Measurements from ENCODE around the gene FLCN.

DNA sequence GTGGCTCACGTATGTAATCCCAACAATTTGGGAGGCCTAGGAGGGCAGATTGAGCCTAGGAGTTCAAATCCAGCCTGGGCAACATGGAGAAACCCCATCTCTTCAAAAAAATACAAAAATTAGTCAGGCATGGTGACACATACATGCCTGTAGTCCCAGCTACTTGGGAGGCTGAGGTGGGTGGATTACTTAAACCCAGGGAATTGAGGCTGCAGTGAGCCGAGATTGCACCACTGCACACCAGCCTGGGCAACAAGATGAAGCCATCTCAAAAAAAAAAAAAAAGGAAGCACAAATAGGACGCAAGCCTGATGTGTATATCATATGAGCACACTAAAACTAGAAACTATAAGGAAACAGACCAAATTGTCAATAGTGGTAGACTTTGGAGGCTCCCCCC lies 17.1 kb upstream of the FLCN start:
- TF ChIP-seq, protein P1, sequence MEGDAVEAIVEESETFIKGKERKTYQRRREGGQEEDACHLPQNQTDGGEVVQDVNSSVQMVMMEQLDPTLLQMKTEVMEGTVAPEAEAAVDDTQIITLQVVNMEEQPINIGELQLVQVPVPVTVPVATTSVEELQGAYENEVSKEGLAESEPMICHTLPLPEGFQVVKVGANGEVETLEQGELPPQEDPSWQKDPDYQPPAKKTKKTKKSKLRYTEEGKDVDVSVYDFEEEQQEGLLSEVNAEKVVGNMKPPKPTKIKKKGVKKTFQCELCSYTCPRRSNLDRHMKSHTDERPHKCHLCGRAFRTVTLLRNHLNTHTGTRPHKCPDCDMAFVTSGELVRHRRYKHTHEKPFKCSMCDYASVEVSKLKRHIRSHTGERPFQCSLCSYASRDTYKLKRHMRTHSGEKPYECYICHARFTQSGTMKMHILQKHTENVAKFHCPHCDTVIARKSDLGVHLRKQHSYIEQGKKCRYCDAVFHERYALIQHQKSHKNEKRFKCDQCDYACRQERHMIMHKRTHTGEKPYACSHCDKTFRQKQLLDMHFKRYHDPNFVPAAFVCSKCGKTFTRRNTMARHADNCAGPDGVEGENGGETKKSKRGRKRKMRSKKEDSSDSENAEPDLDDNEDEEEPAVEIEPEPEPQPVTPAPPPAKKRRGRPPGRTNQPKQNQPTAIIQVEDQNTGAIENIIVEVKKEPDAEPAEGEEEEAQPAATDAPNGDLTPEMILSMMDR (conservative IDR thresholded peaks at IDR 0.05): no peak
- TF ChIP-seq EZH2 (IDR thresholded peaks at IDR 0.05; ENCODE audit: low read depth): no peak

All from PC-9 (cell line).